ENCODE data around the gene MRPS9.

Gene MRPS9

DNA sequence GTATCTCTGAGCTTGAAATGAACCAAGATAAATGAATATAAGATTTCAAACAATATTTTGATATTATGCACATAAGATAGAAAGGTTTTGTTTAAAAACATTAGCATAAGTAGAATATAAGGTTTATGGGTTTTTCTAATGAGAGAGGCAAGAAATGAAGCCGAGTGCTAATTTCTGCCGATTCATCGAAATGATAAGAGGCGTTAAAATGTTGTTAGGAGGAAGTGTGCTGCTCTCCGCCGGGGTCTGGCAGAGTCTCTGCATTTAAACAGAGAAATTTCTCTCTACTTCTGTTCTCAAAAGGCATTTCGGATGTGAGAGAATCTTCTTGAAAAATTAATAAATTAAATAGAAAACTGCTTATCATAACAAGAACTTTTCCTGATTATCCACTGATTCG is 83.6 kb downstream of the MRPS9 start:
- no peak for DNase-seq (ENCODE audit: low spot score)

DNA sequence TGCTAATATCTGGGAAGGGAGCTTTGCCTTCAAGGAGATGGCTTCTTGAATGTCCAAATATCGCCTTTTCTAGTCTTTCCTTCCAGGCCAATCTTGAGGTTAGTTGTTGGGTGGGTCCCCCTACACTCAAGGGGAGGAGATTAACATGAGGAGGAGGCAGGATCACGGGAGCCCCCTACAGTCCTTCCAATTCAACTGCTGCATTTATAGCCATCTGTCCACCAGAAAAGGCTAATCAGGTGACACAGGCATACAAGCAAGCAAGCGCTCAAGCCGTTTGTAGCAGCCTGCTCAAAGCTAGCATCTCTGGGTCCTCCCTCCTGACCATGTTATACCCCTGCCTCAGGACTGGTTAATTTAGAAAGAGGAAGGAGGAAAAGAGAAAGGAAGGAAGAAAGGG is 87.6 kb downstream of the MRPS9 start:
- DNase-seq (ENCODE audit: low spot score), result peak; percentile 12

DNA sequence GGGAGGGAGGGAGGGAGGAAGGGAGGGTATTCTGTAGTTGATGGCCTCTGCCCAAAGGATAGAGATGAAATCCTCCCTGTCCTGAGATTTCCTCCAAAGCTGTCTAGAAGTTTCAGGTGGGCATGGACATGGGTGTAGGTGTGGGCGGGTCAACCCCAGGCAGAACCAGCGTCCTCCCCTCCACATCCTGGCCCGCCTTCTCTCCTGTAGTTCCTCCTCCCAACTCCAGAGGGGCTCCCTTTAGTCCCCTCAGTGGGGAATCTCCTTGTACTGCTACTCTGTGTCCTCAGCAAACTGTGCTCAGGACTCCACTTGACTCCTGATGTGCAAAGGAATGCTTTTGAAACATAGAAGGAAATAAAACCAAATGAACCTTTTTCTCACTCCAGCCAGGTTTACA is 88.1 kb downstream of the MRPS9 start:
- no peak for DNase-seq (ENCODE audit: low spot score)

GRCh38 chr2:105126336-105126735 is 88.5 kb downstream of the MRPS9 start:
- no peak for DNase-seq (ENCODE audit: low spot score)

GRCh38 chr2:105127289-105127915 is 89.5 kb downstream of the MRPS9 start:
- DNase-seq (ENCODE audit: low spot score), result no peak

DNA sequence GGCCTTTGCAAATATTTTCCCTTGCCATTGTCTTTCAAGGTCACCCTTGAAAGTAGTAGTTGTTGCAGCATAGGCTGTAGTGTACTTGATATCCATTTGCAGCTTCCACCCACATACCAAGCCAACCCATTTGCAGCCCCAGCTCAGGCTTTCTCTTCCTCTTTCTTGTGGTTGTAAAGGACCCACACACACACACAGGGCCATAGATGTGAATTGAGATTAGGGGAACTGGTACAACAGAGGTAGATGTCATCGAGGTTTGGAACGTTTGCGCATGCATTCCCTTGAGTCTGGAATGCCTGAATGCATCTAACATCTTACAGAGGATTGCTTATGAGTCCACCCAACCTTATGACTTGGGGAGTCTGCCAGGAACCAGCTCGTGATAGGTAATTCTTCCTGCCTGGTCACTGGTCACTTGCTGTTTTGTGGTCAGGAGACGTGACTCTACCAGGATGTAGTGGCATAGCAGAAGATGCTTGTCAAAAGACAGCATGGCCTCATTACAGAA is 91.9 kb downstream of the MRPS9 start:
- no peak for DNase-seq (ENCODE audit: low spot score)

- no peak for DNase-seq (ENCODE audit: low spot score)
These were observed 92.7 kb downstream of the MRPS9 start for GRCh38 chr2:105130546-105130945.

DNA sequence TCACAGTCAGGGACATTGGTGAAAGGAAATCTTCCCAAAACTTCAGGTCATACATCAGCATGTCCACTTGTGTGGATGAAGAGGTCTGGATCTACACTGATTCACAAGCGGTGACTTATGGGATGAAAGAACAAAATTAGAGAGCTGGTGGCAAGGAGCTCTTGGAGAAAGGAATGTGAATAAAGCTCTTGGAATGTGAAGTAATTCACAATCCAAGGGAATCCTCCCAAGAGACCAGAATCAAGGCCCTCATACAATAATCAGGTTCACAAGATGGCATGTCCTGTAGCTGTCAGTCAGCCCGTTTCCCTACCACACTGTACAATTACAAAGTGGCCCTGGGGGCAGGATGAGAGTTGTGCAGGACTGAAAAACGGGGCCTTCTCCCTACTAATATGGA is 96.2 kb downstream of the MRPS9 start:
- DNase-seq (ENCODE audit: low spot score), result no peak

- no peak for DNase-seq (ENCODE audit: low spot score)
These were observed 97.6 kb downstream of the MRPS9 start for GRCh38 chr2:105135436-105135835.

DNA sequence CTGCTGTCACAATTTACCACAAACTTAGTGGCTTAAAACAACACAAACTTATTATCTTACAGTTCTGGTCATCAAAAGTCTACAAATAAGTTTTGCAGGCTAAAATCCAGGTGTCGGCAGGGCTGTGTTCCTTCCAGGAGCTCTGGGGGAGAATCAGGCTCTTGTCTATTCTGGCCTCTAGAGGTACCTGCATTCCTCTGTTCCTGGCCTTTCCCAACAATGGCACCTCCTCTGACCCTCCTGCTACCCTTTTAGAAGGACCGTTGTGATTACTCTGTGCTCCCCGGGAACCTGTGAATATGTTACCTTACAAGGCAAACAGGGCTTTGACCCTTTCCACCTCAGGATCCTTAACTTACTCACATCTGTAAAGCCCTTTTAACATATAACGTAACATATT is 98.5 kb downstream of the MRPS9 start:
- no peak for DNase-seq (ENCODE audit: low spot score)

DNA sequence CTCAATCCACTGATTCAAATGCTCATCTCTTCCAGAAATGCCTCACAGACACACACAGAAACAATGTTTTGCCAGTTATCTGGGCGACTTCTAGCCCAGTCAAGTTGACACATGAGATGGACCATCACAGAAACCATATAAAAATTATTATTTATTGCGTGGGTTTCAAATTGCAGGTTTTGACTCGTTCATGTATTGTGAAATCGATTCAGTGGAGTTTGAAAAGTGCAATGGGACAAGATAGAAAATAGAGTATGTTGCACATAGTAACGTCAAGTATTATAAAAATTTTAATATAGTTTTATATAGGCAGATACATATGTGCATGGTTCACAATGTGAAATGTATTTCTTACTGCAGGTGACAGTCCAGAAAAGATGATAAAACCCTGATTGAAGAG is 100.8 kb downstream of the MRPS9 start:
- no peak for DNase-seq (ENCODE audit: low spot score)

GRCh38 chr2:105139556-105140239 is 101.8 kb downstream of the MRPS9 start:
- no peak for DNase-seq (ENCODE audit: low spot score)

GRCh38 chr2:105140240-105140568 is 102.3 kb downstream of the MRPS9 start:
- no peak for DNase-seq (ENCODE audit: low spot score)

GRCh38 chr2:105141099-105141614 is 103.3 kb downstream of the MRPS9 start:
- no peak for DNase-seq (ENCODE audit: low spot score)

- DNase-seq (ENCODE audit: low spot score), result no peak
These were observed 104.4 kb downstream of the MRPS9 start for GRCh38 chr2:105142239-105142638.

DNA sequence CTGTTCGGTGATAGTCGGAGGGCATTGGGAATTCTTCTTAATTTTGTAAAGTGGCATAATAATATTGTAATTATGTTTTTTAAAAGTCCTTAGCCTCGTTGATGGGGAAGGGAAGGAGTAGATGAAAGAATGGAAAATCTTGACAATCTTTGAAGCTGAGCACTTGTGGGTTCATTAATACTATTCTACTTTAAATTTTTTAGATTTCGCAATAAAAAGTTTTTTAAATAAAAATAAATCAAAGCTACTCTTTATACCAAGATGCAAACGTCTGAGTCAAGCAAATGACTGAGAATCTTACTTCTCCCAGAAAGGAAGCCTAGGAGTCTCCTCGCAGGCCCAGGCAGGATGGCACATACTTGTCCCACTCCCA is 105.2 kb downstream of the MRPS9 start:
- DNase-seq (ENCODE audit: low spot score), result no peak

DNA sequence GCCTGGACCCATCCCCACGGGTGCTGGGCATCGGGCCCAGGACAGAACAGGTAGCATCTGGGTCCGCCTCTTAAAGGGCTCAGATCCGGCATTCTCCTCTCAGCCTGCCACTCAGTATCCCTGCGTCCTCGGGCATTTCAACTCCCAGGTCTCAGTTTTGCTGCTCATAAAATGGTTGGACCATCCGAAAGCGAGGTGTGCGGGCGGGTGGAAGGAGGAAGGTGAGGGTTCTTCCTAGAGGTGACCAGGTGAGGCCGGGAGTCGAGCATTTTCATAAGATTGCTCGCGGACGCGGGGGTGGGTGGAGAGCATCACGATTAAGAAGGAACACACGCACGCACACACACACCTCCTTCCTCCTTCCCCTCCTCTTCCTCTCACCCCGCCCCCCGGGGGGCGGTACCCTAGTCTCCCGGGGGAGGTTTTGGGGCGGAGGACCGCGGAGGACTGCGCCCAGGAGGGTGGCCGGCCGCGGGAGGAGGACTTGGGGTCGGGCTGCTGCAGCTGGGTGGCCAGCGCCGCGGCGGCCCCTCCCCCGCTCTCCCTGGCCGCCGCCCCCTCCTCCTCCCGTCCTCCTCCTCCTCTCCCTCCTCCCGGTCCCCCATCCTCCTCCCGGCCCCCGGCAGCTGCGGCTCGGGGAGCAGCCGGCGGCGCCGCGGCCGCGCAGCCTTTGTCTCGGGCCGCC is 105.7 kb downstream of the MRPS9 start:
- no peak for DNase-seq (ENCODE audit: low spot score)

GRCh38 chr2:105144152-105144940 is 106.5 kb downstream of the MRPS9 start:
- DNase-seq (ENCODE audit: low spot score), result no peak

DNA sequence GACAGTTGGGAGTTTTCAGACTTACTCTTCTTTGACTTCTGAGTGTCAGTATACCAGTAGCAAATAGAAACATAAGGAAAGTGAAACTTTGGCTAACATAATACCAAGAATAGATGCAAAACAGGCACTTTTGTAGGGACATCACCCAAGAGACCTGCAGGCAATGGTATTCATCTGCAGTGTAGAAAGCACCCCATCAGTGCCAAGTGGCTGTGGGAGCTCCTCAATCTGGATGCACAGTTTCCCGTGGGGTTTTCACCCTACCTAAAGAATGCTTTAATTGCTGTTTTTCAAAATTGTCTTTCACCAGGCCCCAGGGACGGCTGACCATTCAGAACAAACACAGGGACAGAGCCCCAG is 107.1 kb downstream of the MRPS9 start:
- no peak for DNase-seq (ENCODE audit: low spot score)

DNA sequence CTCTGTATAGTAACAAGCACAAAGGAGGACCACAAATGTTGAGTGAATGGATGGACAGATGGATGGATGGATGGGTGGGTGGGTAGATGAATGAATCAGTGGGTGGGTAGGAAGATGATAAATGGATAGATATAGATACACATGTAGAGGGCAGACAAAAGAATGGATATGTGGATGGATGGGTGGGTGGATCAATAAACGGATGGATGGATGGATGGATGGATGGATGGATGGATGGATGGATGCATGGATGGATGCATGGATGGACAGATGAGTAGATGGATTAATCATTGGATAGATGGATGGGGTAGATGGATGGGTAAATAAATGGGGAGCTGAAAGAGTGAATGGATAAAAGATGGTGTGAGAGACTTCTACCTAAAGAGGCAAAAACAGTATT is 111.4 kb downstream of the MRPS9 start:
- DNase-seq (ENCODE audit: low spot score), result no peak

Data from cerebellar cortex (tissue), 1 donor.